Measurements from ENCODE around the gene CCNE1. TPM values are rescaled to one million over a fixed set of nuclear protein-coding genes. Genes with fewer than 3 reads are reported as not detected.
A peak's percentile ranks its signal among the peaks of the same experiment; 100 is the strongest.

The CCNE1 gene
- total RNA-seq, 1 donor from 2014 or later: 13.5 TPM

DNA sequence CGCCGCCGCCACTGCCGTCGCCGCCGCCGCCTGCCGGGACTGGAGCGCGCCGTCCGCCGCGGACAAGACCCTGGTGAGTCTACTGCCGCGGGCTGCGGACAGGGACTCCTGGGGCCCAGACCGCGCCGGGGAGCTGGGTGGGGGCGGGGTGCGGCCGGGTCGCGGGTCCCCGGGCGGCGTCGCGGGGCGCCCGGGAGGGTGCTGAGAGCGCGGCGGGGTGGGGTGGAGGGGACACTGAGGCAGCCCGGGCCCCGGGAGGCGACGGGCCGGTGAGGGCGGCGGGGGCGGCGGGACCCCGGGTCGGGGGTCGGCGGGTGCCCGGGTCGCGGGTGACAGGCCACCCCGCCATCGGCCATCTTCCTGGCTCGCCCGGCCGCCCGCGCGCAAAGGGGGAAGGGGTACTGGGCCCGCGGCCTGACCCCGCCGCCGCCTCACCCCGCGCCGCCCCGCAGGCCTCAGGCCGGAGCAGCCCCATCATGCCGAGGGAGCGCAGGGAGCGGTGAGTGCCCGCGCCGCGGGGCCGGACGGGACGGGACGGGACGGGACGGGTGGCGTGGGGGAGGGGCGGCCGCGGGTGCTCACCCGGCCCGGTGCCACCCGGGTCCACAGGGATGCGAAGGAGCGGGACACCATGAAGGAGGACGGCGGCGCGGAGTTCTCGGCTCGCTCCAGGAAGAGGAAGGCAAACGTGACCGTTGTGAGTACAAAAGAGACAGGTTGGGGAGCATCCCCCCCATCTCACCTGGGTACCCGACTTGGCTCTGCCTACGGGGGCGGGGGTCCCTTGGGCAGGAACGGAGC is 489 bp downstream of the CCNE1 start:
- peaks cover 6% of the 10 kb centered on the region for H3K27me3 Mint-ChIP-seq
- no peaks in the 10 kb centered on the region for H3K9me3 Mint-ChIP-seq
- peaks cover 5% of the 10 kb centered on the region for H3K4me1 Mint-ChIP-seq (ENCODE audit: unreplicated experiment)
- H3K27ac Mint-ChIP-seq: peak overlapping the region; percentile 89
- peaks cover 7% of the 10 kb centered on the region for H3K36me3 Mint-ChIP-seq
- DNase-seq (ENCODE audit: extremely low spot score, unreplicated experiment): no peak
- TF ChIP-seq, protein P1, sequence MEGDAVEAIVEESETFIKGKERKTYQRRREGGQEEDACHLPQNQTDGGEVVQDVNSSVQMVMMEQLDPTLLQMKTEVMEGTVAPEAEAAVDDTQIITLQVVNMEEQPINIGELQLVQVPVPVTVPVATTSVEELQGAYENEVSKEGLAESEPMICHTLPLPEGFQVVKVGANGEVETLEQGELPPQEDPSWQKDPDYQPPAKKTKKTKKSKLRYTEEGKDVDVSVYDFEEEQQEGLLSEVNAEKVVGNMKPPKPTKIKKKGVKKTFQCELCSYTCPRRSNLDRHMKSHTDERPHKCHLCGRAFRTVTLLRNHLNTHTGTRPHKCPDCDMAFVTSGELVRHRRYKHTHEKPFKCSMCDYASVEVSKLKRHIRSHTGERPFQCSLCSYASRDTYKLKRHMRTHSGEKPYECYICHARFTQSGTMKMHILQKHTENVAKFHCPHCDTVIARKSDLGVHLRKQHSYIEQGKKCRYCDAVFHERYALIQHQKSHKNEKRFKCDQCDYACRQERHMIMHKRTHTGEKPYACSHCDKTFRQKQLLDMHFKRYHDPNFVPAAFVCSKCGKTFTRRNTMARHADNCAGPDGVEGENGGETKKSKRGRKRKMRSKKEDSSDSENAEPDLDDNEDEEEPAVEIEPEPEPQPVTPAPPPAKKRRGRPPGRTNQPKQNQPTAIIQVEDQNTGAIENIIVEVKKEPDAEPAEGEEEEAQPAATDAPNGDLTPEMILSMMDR (conservative IDR thresholded peaks at IDR 0.05): no peak
- peak overlapping the region; percentile 93 for H3K4me3 Mint-ChIP-seq

GRCh38 chr19:29812881-29813275 is 1.1 kb downstream of the CCNE1 start:
- H3K36me3 Mint-ChIP-seq: peaks cover 10% of the 10 kb centered on the region
- H3K9me3 Mint-ChIP-seq: no peaks in the 10 kb centered on the region
- DNase-seq (ENCODE audit: extremely low spot score, unreplicated experiment): no peak
- H3K4me1 Mint-ChIP-seq (ENCODE audit: unreplicated experiment): peaks cover 5% of the 10 kb centered on the region
- H3K27ac Mint-ChIP-seq: peak overlapping the region; percentile 89
- TF ChIP-seq, protein P1 (conservative IDR thresholded peaks at IDR 0.05): no peak
- H3K27me3 Mint-ChIP-seq: peaks cover 6% of the 10 kb centered on the region
- H3K4me3 Mint-ChIP-seq: peak overlapping the region; percentile 93

GRCh38 chr19:29813642-29814041 is 1.9 kb downstream of the CCNE1 start:
- DNase-seq (ENCODE audit: extremely low spot score, unreplicated experiment): no peak
- peak overlapping the region; percentile 52 for H3K27ac Mint-ChIP-seq
- peak overlapping the region; percentile 89 for H3K4me3 Mint-ChIP-seq
- H3K27me3 Mint-ChIP-seq: peaks cover 6% of the 10 kb centered on the region
- peaks cover 5% of the 10 kb centered on the region for H3K4me1 Mint-ChIP-seq (ENCODE audit: unreplicated experiment)
- no peaks in the 10 kb centered on the region for H3K9me3 Mint-ChIP-seq
- TF ChIP-seq, protein P1 (conservative IDR thresholded peaks at IDR 0.05): no peak
- peaks cover 10% of the 10 kb centered on the region for H3K36me3 Mint-ChIP-seq

- H3K27me3 Mint-ChIP-seq: peaks cover 6% of the 10 kb centered on the region
- H3K36me3 Mint-ChIP-seq: peaks cover 10% of the 10 kb centered on the region
- H3K27ac Mint-ChIP-seq: no peak overlapping the region
- TF ChIP-seq, protein P1 (conservative IDR thresholded peaks at IDR 0.05): no peak
- H3K9me3 Mint-ChIP-seq: no peaks in the 10 kb centered on the region
- H3K4me1 Mint-ChIP-seq (ENCODE audit: unreplicated experiment): peaks cover 5% of the 10 kb centered on the region
- DNase-seq (ENCODE audit: extremely low spot score, unreplicated experiment): no peak
- no peak overlapping the region for H3K4me3 Mint-ChIP-seq
These were observed 3.4 kb downstream of the CCNE1 start for GRCh38 chr19:29815231-29815630.

DNA sequence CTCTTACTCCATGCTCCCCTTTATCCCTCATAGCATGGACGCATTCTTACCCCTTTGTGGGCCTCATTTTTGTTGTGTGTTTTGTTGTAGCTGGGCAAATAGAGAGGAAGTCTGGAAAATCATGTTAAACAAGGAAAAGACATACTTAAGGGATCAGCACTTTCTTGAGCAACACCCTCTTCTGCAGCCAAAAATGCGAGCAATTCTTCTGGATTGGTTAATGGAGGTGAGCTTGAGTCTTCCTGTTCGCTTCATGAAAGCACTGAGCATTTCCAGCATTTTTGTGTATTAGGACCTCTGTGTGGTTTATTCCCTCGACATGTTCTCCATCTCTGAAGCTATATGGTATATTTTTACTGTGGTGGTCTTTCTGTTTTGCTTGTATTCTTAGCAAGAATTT is 5.5 kb downstream of the CCNE1 start:
- peaks cover 3% of the 10 kb centered on the region for H3K27me3 Mint-ChIP-seq
- TF ChIP-seq, protein P1 (conservative IDR thresholded peaks at IDR 0.05): no peak
- no peak for DNase-seq (ENCODE audit: extremely low spot score, unreplicated experiment)
- no peak overlapping the region for H3K4me3 Mint-ChIP-seq
- no peaks in the 10 kb centered on the region for H3K9me3 Mint-ChIP-seq
- H3K36me3 Mint-ChIP-seq: peaks cover 22% of the 10 kb centered on the region
- H3K27ac Mint-ChIP-seq: no peak overlapping the region
- H3K4me1 Mint-ChIP-seq (ENCODE audit: unreplicated experiment): peaks cover 5% of the 10 kb centered on the region

All from type B pancreatic cell (in vitro differentiated cells).